Progenitor cell of endocrine pancreas (in vitro differentiated cells): ENCODE measurements around the gene ABCG1. TPM values are rescaled to one million over a fixed set of nuclear protein-coding genes. Genes with fewer than 3 reads are reported as not detected.

Experiments
- DNase-seq: peaks from one replicate; pipeline ENCODE4 v3.0.0; 2021; ENCODE audit warnings: low spot score; ENCODE audit not compliant: unreplicated experiment
- H3K27ac Mint-ChIP-seq: 2 replicates; pipeline ENCODE4 v1.8.0; 2021; ENCODE audit warnings: mild to moderate bottlenecking, moderate library complexity, mixed read lengths
- H3K27me3 Mint-ChIP-seq: 2 replicates; pipeline ENCODE4 v1.8.0; 2021; ENCODE audit warnings: mixed read lengths
- H3K36me3 Mint-ChIP-seq: 2 replicates; pipeline ENCODE4 v1.8.0; 2022; ENCODE audit warnings: mixed read lengths; ENCODE audit not compliant: insufficient read depth
- H3K4me1 Mint-ChIP-seq: 2 replicates; pipeline ENCODE4 v1.8.0; 2021; ENCODE audit warnings: low read depth, mixed read lengths
- H3K4me3 Mint-ChIP-seq: 2 replicates; pipeline ENCODE4 v1.8.0; 2021; ENCODE audit warnings: low read depth, mild to moderate bottlenecking, moderate library complexity, mixed read lengths
- H3K9me3 Mint-ChIP-seq: 2 replicates; pipeline ENCODE4 v1.8.0; 2021; ENCODE audit warnings: low read depth, mixed read lengths
- CTCF ChIP-seq: fragments of 200-600 bp; sonication (generic); IDR thresholded peaks from one replicate; pipeline ENCODE4 v1.5.0; 2021; ENCODE audit warnings: antibody characterized with exemption, mild to moderate bottlenecking; ENCODE audit not compliant: unreplicated experiment
- total RNA-seq: library from RNA; stranded (reverse); gene quantifications from 2 replicates; pipeline ENCODE4 v1.2.1, GENCODE V29; 2021

The ABCG1 gene
- total RNA-seq, 1 donor from 2014 or later: 4.6 TPM

DNA sequence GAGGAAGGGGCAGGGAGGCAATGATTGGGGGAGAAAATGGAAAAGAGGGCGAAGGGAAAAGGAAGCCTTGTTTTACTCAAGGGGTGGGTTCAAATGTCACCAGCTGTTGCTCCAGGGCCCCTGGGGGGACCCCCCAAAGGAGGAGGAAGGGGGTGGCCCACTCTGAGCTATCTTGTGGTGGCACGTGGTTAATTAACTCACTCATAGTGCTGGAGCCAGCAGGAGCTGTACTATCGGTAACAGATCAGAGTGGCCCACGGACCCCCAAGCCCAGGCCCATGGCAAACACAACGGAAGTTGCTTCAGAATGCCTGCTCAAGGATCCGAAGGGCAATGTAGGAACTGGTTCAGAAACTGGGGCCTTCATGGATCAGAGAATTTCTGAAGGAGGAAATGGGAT lies 124.6 kb downstream of the ABCG1 start:
- H3K27ac Mint-ChIP-seq: no peak overlapping the region
- no peak overlapping the region for H3K4me3 Mint-ChIP-seq
- H3K36me3 Mint-ChIP-seq: no peaks in the 10 kb centered on the region
- no peaks in the 10 kb centered on the region for H3K9me3 Mint-ChIP-seq
- H3K27me3 Mint-ChIP-seq: peaks cover 2% of the 10 kb centered on the region
- no peak for DNase-seq
- no peaks in the 10 kb centered on the region for H3K4me1 Mint-ChIP-seq
- TF ChIP-seq CTCF: no peak

DNA sequence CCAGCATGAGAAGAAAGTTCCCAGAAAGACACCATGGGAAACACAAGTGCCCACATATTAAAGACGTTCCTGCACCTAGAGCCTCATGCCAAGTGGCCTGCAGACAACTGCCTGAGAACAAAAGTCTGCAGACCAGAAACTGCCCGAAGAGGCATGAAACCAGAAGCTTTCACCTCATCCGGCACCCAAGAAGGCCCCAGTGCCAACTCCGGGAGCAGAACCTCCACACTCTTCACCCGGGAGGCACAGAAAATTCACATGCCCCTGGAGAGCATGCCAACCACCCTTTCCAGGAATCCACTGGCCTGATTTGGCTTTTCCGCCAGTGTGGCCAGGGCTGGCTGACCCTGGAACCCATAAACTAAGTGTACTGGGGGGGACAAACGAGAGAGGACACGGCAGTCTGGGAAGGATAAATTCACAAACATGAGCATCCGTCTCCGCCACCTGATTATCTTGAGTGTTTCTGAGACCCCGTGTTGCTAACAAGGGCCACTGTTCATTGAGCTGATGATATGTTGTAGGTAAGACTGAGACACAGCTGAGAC lies 125.1 kb downstream of the ABCG1 start:
- Mint-ChIP-seq H3K36me3 (no peaks in the 10 kb centered on the region), H3K27ac (no peak overlapping the region), H3K4me1 (no peaks in the 10 kb centered on the region), H3K27me3 (peaks cover 2% of the 10 kb centered on the region), H3K9me3 (no peaks in the 10 kb centered on the region), H3K4me3 (no peak overlapping the region)
- TF ChIP-seq CTCF: no peak
- DNase-seq: no peak

GRCh38 chr21:42344631-42345030 lies 125.7 kb downstream of the ABCG1 start:
- Mint-ChIP-seq H3K9me3 (no peaks in the 10 kb centered on the region), H3K36me3 (no peaks in the 10 kb centered on the region), H3K4me3 (no peak overlapping the region), H3K27me3 (peaks cover 2% of the 10 kb centered on the region), H3K27ac (no peak overlapping the region), H3K4me1 (no peaks in the 10 kb centered on the region)
- no peak for TF ChIP-seq CTCF
- no peak for DNase-seq

DNA sequence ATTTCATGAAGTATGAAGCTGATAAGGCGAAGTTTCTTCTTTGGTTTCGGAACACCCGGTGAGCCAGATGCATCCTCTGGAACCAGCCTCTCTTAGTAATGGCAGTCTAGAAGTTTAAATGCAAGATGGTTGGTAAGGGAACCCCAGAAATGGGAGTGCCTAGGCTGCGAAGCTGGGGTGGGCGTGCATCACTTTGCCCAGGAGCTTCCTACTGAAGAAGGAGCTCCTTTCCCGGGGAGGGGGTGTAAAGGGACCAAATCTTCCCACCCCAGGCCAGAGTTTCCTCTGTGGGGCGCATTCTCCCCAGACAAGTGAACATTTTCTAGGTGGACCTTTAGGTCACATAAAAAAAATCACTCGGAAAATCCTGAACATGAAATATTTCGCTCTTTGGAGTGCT lies 127.5 kb downstream of the ABCG1 start:
- Mint-ChIP-seq H3K36me3 (no peaks in the 10 kb centered on the region), H3K4me3 (no peak overlapping the region), H3K4me1 (peaks cover 7% of the 10 kb centered on the region), H3K9me3 (no peaks in the 10 kb centered on the region), H3K27ac (no peak overlapping the region), H3K27me3 (peaks cover 2% of the 10 kb centered on the region)
- TF ChIP-seq CTCF: no peak
- DNase-seq: no peak

Other genes with a start within 250 kb of the ABCG1 start
- gene ZBTB21, start 208.8 kb upstream of the ABCG1 start, total RNA-seq: 15.7 and 18.6 TPM in 2 replicates
- gene UMODL1, start 147.8 kb upstream of the ABCG1 start, total RNA-seq: 0.19 TPM in 1 of 2 replicates, not detected in the other
- gene TFF3, start 96.3 kb downstream of the ABCG1 start, total RNA-seq: 40.1 and 40.3 TPM in 2 replicates
- gene TFF2, start 131.9 kb downstream of the ABCG1 start, total RNA-seq: not detected in 2 replicates
- 0.77 TPM in 1 of 2 replicates, not detected in the other for gene TFF1, start 147.4 kb downstream of the ABCG1 start, total RNA-seq
- gene TMPRSS3, start 176.9 kb downstream of the ABCG1 start, total RNA-seq: 10.1 and 14.4 TPM in 2 replicates
- gene UBASH3A, start 184.8 kb downstream of the ABCG1 start, total RNA-seq: not detected in 2 replicates